ENCODE measurements around the gene C14orf180.
"Not testable (repeated sequence)": the region's sequence is repeated elsewhere in the genome, so short reads cannot be mapped to it uniquely, and the experiment has no call there.

The C14orf180 gene

DNA sequence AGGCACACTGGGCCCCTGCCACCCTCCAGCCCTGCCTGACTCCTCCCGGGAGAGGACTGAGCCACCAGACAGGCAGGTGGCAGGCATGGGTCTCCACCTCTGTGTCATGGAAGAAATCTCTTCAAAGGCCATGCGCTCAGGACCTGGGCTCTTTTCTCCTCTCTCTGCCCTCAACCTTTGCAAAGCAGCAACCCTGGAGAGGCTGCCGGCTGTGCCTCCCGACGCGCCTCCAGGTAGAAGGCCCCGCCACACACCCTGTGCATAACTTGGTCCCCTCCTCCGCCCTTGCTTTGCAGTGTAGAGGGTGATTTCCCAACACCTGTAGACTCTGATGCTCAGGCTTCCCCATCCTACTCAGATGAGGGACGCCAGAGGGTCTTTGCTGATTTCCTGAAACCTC lies 53.2 kb downstream of the C14orf180 start:
- DNase-seq (ENCODE audit: low read depth), result no peak
- TF ChIP-seq, protein P1, sequence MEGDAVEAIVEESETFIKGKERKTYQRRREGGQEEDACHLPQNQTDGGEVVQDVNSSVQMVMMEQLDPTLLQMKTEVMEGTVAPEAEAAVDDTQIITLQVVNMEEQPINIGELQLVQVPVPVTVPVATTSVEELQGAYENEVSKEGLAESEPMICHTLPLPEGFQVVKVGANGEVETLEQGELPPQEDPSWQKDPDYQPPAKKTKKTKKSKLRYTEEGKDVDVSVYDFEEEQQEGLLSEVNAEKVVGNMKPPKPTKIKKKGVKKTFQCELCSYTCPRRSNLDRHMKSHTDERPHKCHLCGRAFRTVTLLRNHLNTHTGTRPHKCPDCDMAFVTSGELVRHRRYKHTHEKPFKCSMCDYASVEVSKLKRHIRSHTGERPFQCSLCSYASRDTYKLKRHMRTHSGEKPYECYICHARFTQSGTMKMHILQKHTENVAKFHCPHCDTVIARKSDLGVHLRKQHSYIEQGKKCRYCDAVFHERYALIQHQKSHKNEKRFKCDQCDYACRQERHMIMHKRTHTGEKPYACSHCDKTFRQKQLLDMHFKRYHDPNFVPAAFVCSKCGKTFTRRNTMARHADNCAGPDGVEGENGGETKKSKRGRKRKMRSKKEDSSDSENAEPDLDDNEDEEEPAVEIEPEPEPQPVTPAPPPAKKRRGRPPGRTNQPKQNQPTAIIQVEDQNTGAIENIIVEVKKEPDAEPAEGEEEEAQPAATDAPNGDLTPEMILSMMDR (conservative IDR thresholded peaks at IDR 0.05; ENCODE audit: control insufficient read depth, insufficient read depth, low read depth, low read length), result no peak
- H3K4me3 ChIP-seq (ENCODE audit: control insufficient read depth, low read depth, low read length), result no peak overlapping the region

DNA sequence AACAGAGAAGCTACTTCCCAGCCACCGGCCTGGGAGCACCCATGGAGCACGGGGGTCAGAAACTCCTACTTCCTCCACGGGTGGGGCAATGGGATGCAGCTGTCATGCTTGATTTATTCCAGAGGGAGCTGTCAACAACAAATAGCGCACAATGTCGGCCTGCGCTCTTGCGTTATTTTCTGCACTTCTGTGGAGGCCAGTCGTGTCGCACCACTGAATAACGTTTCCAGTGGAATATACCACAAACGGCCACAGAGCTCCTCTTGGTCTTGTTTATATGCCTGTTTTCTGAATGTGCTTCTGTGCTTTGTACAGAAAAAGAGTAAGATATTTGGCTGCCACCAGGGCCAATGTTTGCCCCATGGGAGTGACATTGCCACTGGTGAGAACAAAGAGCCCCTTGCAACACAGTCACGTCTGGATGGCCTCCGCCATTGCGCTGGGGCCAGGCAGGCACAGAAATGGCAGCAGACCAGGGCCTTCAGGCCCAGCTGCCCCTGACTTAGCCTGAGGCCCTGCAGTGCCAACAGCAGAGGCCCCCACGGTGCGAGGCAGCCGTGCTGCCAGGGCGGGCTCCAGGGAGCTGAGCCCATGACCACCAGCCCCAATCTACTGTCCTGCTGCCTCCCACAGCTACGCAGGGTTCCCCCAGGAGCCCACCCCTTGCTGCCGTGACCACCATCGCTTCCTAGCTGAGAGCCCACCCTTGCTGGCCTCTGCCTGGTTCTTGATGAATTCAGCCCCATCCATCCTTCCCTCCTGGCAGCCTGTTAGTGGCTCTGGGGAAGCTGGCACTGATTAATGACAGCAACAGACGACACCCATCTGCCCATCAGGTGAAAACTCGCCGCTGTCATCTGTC lies 53.9 kb downstream of the C14orf180 start:
- TF ChIP-seq, protein P1 (conservative IDR thresholded peaks at IDR 0.05; ENCODE audit: control insufficient read depth, insufficient read depth, low read depth, low read length), result no peak
- DNase-seq (ENCODE audit: low read depth), result no peak
- H3K4me3 ChIP-seq (ENCODE audit: control insufficient read depth, low read depth, low read length), result no peak overlapping the region

DNA sequence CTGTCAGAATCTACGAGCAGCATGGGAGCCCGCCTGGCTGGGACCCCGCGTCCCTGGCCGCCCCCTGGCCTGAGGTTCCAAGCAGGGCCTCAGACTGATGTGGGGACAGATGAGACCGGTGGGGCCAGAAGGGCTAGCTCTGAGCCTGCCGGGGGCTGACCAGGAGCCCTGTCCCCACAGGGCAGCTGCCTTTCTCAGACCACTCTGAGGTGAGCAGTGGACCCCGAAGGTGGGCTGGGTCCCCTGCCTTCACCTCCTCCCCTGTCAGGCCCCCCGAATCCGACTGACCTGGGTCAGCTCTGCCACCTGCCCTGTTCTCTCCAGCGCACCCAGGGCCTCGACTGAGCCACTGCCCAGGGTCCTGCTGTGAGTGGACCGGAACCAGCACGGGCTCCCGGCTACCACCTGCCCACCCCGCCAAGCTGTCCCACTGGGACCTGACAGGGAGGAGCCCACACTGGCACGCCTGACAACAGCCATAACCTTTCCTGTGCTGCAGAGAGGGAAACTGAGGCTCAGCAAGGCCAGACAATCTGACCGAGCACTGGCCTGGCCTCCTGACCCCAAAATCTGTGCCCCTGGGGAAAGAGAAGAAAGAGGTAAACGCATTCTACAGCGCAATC lies 54.7 kb downstream of the C14orf180 start:
- DNase-seq (ENCODE audit: low read depth), result no peak
- no peak overlapping the region for H3K4me3 ChIP-seq (ENCODE audit: control insufficient read depth, low read depth, low read length)
- TF ChIP-seq, protein P1 (conservative IDR thresholded peaks at IDR 0.05; ENCODE audit: control insufficient read depth, insufficient read depth, low read depth, low read length), result no peak

DNA sequence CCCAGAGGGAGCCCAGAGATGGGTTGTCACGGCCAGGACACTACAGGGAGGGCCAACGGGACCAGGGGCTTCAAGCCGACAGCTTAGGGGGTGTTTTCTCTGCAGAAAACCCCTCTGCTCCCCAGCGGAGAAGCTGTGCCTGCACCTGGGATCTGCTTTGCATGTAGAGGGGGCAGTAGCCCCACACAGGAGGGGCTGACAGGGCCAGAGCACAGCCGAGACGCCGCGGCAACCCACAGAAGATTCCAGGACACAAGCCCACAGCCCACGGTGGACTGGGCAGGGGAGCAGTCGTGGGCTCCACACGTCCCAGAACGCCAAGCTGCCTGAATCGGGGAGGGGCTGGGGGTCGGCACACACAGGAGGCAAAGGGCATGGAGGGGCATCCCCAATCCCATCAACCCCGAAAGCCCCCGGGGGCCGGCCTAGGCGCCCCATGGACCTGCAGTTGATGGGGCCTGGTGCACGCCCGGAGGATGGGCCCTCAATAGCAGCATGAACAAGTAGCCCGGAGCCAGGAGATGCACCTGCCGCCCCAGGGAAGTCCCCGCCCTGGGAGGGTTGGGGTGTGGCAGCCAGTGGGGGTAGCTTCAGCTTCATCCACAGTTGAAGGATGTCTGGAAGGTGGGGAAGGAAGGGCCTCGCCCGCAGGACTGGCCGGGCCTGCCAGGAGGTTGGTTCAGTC lies 55.5 kb downstream of the C14orf180 start:
- DNase-seq (ENCODE audit: low read depth), result no peak
- no peak overlapping the region for H3K4me3 ChIP-seq (ENCODE audit: control insufficient read depth, low read depth, low read length)
- TF ChIP-seq, protein P1 (conservative IDR thresholded peaks at IDR 0.05; ENCODE audit: control insufficient read depth, insufficient read depth, low read depth, low read length), result no peak

DNA sequence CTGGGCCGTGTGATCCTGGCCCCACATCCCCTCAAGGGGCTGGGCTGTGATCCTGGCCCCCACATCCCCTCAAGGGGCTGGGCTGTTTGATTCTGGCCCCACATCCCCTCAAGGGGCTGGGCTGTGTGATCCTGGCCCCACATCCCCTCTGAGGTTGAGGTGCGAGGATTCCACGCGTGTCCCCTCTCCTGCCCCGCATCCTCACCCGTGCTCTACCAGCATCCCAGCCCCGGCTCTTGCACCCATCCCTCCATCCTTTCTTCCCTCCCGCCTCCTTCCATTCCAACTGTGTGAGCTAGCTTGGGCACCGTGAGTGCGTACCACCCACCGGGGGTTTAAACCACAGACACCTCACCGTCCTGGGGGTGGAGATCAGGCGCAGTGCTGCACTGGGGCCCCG lies 56.2 kb downstream of the C14orf180 start:
- TF ChIP-seq, protein P1 (conservative IDR thresholded peaks at IDR 0.05; ENCODE audit: control insufficient read depth, insufficient read depth, low read depth, low read length), result no peak
- DNase-seq (ENCODE audit: low read depth), result no peak
- no peak overlapping the region for H3K4me3 ChIP-seq (ENCODE audit: control insufficient read depth, low read depth, low read length)

DNA sequence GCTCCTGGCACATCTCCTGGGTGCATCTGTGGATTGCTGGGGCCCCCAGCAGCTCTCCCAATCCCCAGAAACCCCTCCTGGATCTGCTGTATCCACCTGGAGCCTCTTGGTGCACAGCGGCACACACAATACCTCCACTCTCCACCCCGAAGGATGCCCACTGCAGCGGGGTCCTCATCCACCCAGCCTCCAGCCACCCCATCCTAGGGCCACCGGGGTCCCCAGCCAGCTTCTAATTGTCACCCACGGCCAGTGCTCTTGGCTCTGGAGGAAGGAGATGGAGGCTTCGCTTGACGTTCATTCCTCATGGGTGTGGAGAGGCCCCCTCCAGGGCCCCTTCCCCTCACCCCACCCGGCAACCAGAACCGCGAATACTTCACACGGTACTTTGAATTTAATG lies 56.6 kb downstream of the C14orf180 start:
- no peak for DNase-seq (ENCODE audit: low read depth)
- TF ChIP-seq, protein P1 (conservative IDR thresholded peaks at IDR 0.05; ENCODE audit: control insufficient read depth, insufficient read depth, low read depth, low read length), result no peak
- no peak overlapping the region for H3K4me3 ChIP-seq (ENCODE audit: control insufficient read depth, low read depth, low read length)

DNA sequence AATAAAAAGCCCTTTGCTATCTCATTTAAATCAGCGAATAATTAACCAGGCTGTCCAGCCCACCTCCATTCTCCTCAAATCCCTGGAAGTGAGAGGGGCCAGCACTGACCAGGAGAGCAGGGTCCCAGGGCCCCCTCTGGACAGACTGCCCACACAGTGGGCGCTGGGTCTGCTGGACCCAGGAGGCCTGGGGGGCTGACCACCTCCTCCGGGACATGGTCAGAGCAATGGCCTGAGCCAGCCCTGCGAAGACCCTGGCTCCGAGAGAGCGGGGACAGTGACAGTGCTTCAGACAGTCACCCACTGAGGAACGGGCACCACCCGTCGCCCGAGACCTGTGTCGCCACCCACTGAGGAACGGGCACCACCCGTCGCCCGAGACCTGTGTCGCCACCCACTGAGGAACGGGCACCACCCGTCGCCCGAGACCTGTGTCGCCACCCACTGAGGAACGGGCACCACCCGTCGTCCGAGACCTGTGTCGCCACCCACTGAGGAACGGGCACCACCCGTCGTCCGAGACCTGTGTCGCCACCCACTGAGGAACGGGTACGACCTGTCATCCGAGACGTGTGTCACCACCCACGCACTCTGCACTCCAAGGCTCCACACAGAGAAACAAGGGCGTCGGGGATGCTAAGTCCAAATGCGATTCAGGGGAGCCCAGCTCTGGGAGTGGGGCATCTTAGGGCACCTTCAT lies 57.4 kb downstream of the C14orf180 start:
- DNase-seq (ENCODE audit: low read depth), result not testable (repeated sequence)

More for the DNA sequence above, 57.4 kb downstream of the C14orf180 start:
- H3K4me3 ChIP-seq (ENCODE audit: control insufficient read depth, low read depth, low read length), result not testable (repeated sequence)
